Measurements from ENCODE around the gene NR0B1.

The NR0B1 gene

GRCh38 chrX:30259927-30260326 is 49.3 kb downstream of the NR0B1 start:
- TF ChIP-seq EZH2 (IDR thresholded peaks at IDR 0.05): no peak
- no peak for TF ChIP-seq FOXP2 (optimal IDR thresholded peaks at IDR 0.05; ENCODE audit: control extremely low read depth, extremely low read length, insufficient read depth)
- TF ChIP-seq POLR2AphosphoS5 (IDR thresholded peaks at IDR 0.05; ENCODE audit: borderline replicate concordance, low read depth, low read length): no peak

More at GRCh38 chrX:30259927-30260326, 49.3 kb downstream of the NR0B1 start:
- no peaks in the 10 kb centered on the region for H3K9me3 ChIP-seq (ENCODE audit: low read depth, low read length)
- no peak for DNase-seq (ENCODE audit: low read depth, low spot score)
- H3K4me3 ChIP-seq: no peak overlapping the region
- H3K27ac ChIP-seq: no peak overlapping the region
- H3K36me3 ChIP-seq (ENCODE audit: insufficient read depth, low read length): no peaks in the 10 kb centered on the region
- no peak overlapping the region for H3K9ac ChIP-seq (ENCODE audit: insufficient read length)
